ENCODE data around the gene KRTAP4-11. TPM values are rescaled to one million over a fixed set of nuclear protein-coding genes. Genes with fewer than 3 reads are reported as not detected.
A peak's percentile ranks its signal among the peaks of the same experiment; 100 is the strongest.
"Not testable (repeated sequence)": the region's sequence is repeated elsewhere in the genome, so short reads cannot be mapped to it uniquely, and the experiment has no call there.

KRTAP4-11 gene
- total RNA-seq, 1 donor from 2014 or later: not detected

- no peak overlapping the region for H3K27ac ChIP-seq
- H4K20me1 ChIP-seq (ENCODE audit: low read depth): no peaks in the 10 kb centered on the region
- peaks cover 2% of the 10 kb centered on the region for H3K9me3 ChIP-seq (ENCODE audit: low read depth)
- no peaks in the 10 kb centered on the region for H3K4me1 ChIP-seq
- DNase-seq (ENCODE audit: low spot score): no peak
- H3K9ac ChIP-seq: no peak overlapping the region
- H3K27me3 ChIP-seq: no peaks in the 10 kb centered on the region
- Mint-ChIP-seq H3K4me1 (no peaks in the 10 kb centered on the region), H3K9me3 (no peaks in the 10 kb centered on the region), H3K36me3 (no peaks in the 10 kb centered on the region), H3K27ac (no peak overlapping the region), H3K4me3 (no peak overlapping the region), H3K27me3 (ENCODE audit: insufficient read depth, low read depth) (no peaks in the 10 kb centered on the region)
- H3K4me2 ChIP-seq: no peak overlapping the region
- H3K4me3 ChIP-seq: no peak overlapping the region
- no peak for TF ChIP-seq EZH2phosphoT487 (IDR thresholded peaks at IDR 0.05)
- no peaks in the 10 kb centered on the region for H3K36me3 ChIP-seq
- no peak overlapping the region for H2AFZ ChIP-seq (replicated peaks)
- H3F3A ChIP-seq (ENCODE audit: low read depth): no peaks in the 10 kb centered on the region
- no peaks in the 10 kb centered on the region for H3K79me2 ChIP-seq (ENCODE audit: low read depth)
Measured at GRCh38 chr17:41131979-41132378, 13.8 kb upstream of the KRTAP4-11 start.

GRCh38 chr17:41127371-41127770, 9.2 kb upstream of the KRTAP4-11 start:
- no peak overlapping the region for H3K4me3 ChIP-seq
- no peak overlapping the region for H3K9ac ChIP-seq

GRCh38 chr17:41126412-41126811, 8.2 kb upstream of the KRTAP4-11 start:
- no peak overlapping the region for H3K27ac ChIP-seq
- H3K4me2 ChIP-seq: no peak overlapping the region
- no peak overlapping the region for H3K4me3 Mint-ChIP-seq
- no peak overlapping the region for H3K9ac ChIP-seq
- no peaks in the 10 kb centered on the region for H3F3A ChIP-seq (ENCODE audit: low read depth)
- H2AFZ ChIP-seq (replicated peaks): no peak overlapping the region
- no peaks in the 10 kb centered on the region for H3K79me2 ChIP-seq (ENCODE audit: low read depth)
- DNase-seq (ENCODE audit: low spot score): no peak
- no peak overlapping the region for H3K4me3 ChIP-seq
- no peaks in the 10 kb centered on the region for H4K20me1 ChIP-seq (ENCODE audit: low read depth)
- no peaks in the 10 kb centered on the region for H3K36me3 Mint-ChIP-seq
- TF ChIP-seq EZH2phosphoT487 (IDR thresholded peaks at IDR 0.05) (no peak), EZH2 (IDR thresholded peaks at IDR 0.05) (no peak), CTCF (IDR thresholded peaks at IDR 0.05) (no peak)
- H3K9me3 Mint-ChIP-seq: no peaks in the 10 kb centered on the region
- H3K27me3 ChIP-seq: no peaks in the 10 kb centered on the region
- H3K9me3 ChIP-seq (ENCODE audit: low read depth): no peaks in the 10 kb centered on the region
- no peak overlapping the region for H3K27ac Mint-ChIP-seq
- no peaks in the 10 kb centered on the region for H3K4me1 ChIP-seq
- peaks cover 5% of the 10 kb centered on the region for H3K4me1 Mint-ChIP-seq
- peaks cover 2% of the 10 kb centered on the region for H3K27me3 Mint-ChIP-seq (ENCODE audit: insufficient read depth, low read depth)
- H3K36me3 ChIP-seq: no peaks in the 10 kb centered on the region

More at GRCh38 chr17:41127371-41127770, 9.2 kb upstream of the KRTAP4-11 start:
- TF ChIP-seq EZH2 (IDR thresholded peaks at IDR 0.05): no peak
- TF ChIP-seq EZH2phosphoT487 (IDR thresholded peaks at IDR 0.05): no peak
- no peak for TF ChIP-seq CTCF (IDR thresholded peaks at IDR 0.05)
- H3F3A ChIP-seq (ENCODE audit: low read depth): no peaks in the 10 kb centered on the region
- no peak for DNase-seq (ENCODE audit: low spot score)
- no peaks in the 10 kb centered on the region for H3K4me1 ChIP-seq
- no peaks in the 10 kb centered on the region for H3K27me3 ChIP-seq
- Mint-ChIP-seq H3K36me3 (no peaks in the 10 kb centered on the region), H3K4me3 (no peak overlapping the region), H3K27me3 (ENCODE audit: insufficient read depth, low read depth) (peaks cover 2% of the 10 kb centered on the region), H3K9me3 (no peaks in the 10 kb centered on the region), H3K4me1 (peaks cover 5% of the 10 kb centered on the region), H3K27ac (no peak overlapping the region)
- H4K20me1 ChIP-seq (ENCODE audit: low read depth): no peaks in the 10 kb centered on the region
- no peaks in the 10 kb centered on the region for H3K36me3 ChIP-seq
- no peaks in the 10 kb centered on the region for H3K79me2 ChIP-seq (ENCODE audit: low read depth)
- no peak overlapping the region for H2AFZ ChIP-seq (replicated peaks)
- no peak overlapping the region for H3K4me2 ChIP-seq
- no peaks in the 10 kb centered on the region for H3K9me3 ChIP-seq (ENCODE audit: low read depth)
- H3K27ac ChIP-seq: no peak overlapping the region

- no peaks in the 10 kb centered on the region for H4K20me1 ChIP-seq (ENCODE audit: low read depth)
- no peaks in the 10 kb centered on the region for H3K36me3 ChIP-seq
- no peak overlapping the region for H2AFZ ChIP-seq (replicated peaks)
- DNase-seq (ENCODE audit: low spot score): no peak
- no peak overlapping the region for H3K9ac ChIP-seq
- H3K4me2 ChIP-seq: no peak overlapping the region
- H3K36me3 Mint-ChIP-seq: no peaks in the 10 kb centered on the region
- H3K27me3 ChIP-seq: no peaks in the 10 kb centered on the region
- H3K27ac ChIP-seq: no peak overlapping the region
- H3K27me3 Mint-ChIP-seq (ENCODE audit: insufficient read depth, low read depth): peaks cover 2% of the 10 kb centered on the region
- H3F3A ChIP-seq (ENCODE audit: low read depth): no peaks in the 10 kb centered on the region
- H3K9me3 Mint-ChIP-seq: no peaks in the 10 kb centered on the region
- H3K4me1 Mint-ChIP-seq: peaks cover 5% of the 10 kb centered on the region
- H3K79me2 ChIP-seq (ENCODE audit: low read depth): no peaks in the 10 kb centered on the region
- no peak overlapping the region for H3K27ac Mint-ChIP-seq
- no peak overlapping the region for H3K4me3 Mint-ChIP-seq
- H3K9me3 ChIP-seq (ENCODE audit: low read depth): no peaks in the 10 kb centered on the region
- no peak overlapping the region for H3K4me3 ChIP-seq
- TF ChIP-seq CTCF (IDR thresholded peaks at IDR 0.05) (no peak), EZH2 (IDR thresholded peaks at IDR 0.05) (no peak), EZH2phosphoT487 (IDR thresholded peaks at IDR 0.05) (no peak)
- no peaks in the 10 kb centered on the region for H3K4me1 ChIP-seq
Measured at GRCh38 chr17:41125064-41125463, 6.9 kb upstream of the KRTAP4-11 start.

- not testable (repeated sequence) for H3K4me1 Mint-ChIP-seq; H3K27me3 ChIP-seq; H3K4me3 ChIP-seq; H3K79me2 ChIP-seq (ENCODE audit: low read depth); H3F3A ChIP-seq (ENCODE audit: low read depth); H3K27ac Mint-ChIP-seq; DNase-seq (ENCODE audit: low spot score); H3K27me3 Mint-ChIP-seq (ENCODE audit: insufficient read depth, low read depth); H3K9me3 ChIP-seq (ENCODE audit: low read depth); H3K9ac ChIP-seq; H3K27ac ChIP-seq; H3K4me2 ChIP-seq; H3K9me3 Mint-ChIP-seq; H3K36me3 ChIP-seq; H3K36me3 Mint-ChIP-seq; H3K4me1 ChIP-seq; H3K4me3 Mint-ChIP-seq; H4K20me1 ChIP-seq (ENCODE audit: low read depth)
- peak within 1 kb of the TSS; percentile 40 for H2AFZ ChIP-seq (replicated peaks)
Measured at GRCh38 chr17:41123991-41124371, 5.8 kb upstream of the KRTAP4-11 start, which contains the start of gene KRTAP4-12. TSS of gene KRTAP4-12 (minus strand) at chr17:41124182. CDS start at chr17:41124122, 60 bp downstream.
